HepG2 (cell line): Measurements from ENCODE around the gene ABI3BP. TPM values are rescaled to one million over a fixed set of nuclear protein-coding genes. Genes with fewer than 3 reads are reported as not detected.

Experiments
- ATAC-seq: fragments of 200-7000 bp; cut with Tn5 transposase; 3 replicates; pipeline ENCODE4 v1.9.1; 2020; ENCODE audit warnings: mild to moderate bottlenecking, moderate library complexity
- BruUV-seq: library from RNA; stranded (reverse); fragments of 400-500 nt; replicated peaks from 2 replicates; lab custom pipeline; 2021; lab: Mats Ljungman, UMichigan
- CTCF ChIA-PET: fragments of 300-600 bp; formaldehyde crosslinking; extraction: SDS; loops from one replicate; lab custom pipeline; 2021; ENCODE audit warnings: low total read pairs, inconsistent platforms, low intra/inter-chr PET ratio; lab: Yijun Ruan, JAX
- POLR2A ChIA-PET: fragments of 350-600 bp; sonication (Branson Sonifier 250); formaldehyde crosslinking; loops from one replicate; lab custom pipeline; 2020; ENCODE audit warnings: antibody characterized with exemption, inconsistent platforms; lab: Yijun Ruan, JAX
- DNase-seq: peaks from one replicate; pipeline ENCODE4 v3.0.0-alpha.2; 2015; ENCODE audit warnings: low spot score
- FAIRE-seq: peaks from 3 replicates; lab custom pipeline; 2011; peaks lifted over from hg19 to GRCh38; lab: Jason Lieb, UNC
- H2AFZ ChIP-seq: one replicate; pipeline ENCODE4 v1.6.1; 2011; ENCODE audit warnings: low read length, inconsistent platforms
- H3K27ac ChIP-seq: fragments of 300-600 bp; 3 replicates; pipeline ENCODE4 v1.8.0; 2011; ENCODE audit warnings: mixed run types, mild to moderate bottlenecking, mixed read lengths, low read length, inconsistent platforms; ENCODE audit not compliant: insufficient read depth; ENCODE audit errors: extremely low read length
- H3K27me3 ChIP-seq, 2 experiments: fragments of 200-600 bp in 1 of 2; 2 replicates in 1 of 2; 3 replicates in 1 of 2; pipeline versions ENCODE4 v1.6.0 to v1.8.0; 2011; ENCODE audit warnings: low read length in 2 of 2, mild to moderate bottlenecking in 2 of 2, moderate library complexity in 2 of 2, inconsistent platforms in 1 of 2; ENCODE audit not compliant: insufficient read depth in 2 of 2, control insufficient read depth in 1 of 2
- H3K36me3 ChIP-seq, 2 experiments: fragments of 200-600 bp in 1 of 2; replicated peaks in 1 of 2; 2 replicates in 1 of 2; 3 replicates in 1 of 2; pipeline versions ENCODE4 v1.5.1 to v1.8.0; 2011; ENCODE audit warnings: low read length in 2 of 2, inconsistent platforms in 1 of 2; ENCODE audit not compliant: insufficient read depth in 2 of 2, control insufficient read depth in 1 of 2
- H3K4me1 ChIP-seq: 2 replicates; pipeline ENCODE4 v1.5.1; 2012; ENCODE audit warnings: low read length, inconsistent platforms; ENCODE audit not compliant: insufficient read depth
- H3K4me2 ChIP-seq: 2 replicates; pipeline ENCODE4 v1.6.0; 2011; ENCODE audit warnings: low read depth, low read length, inconsistent platforms
- H3K4me3 ChIP-seq, 3 experiments: fragments of 200-600 bp in 1 of 3; sonication (generic), shearing (Covaris generic) in 1 of 3; replicated peaks in 1 of 3; 2 replicates each; pipeline ENCODE4 v1.5.1; 2011 to 2016; ENCODE audit warnings: low read length in 3 of 3, inconsistent platforms in 2 of 3, low read depth in 2 of 3, mild to moderate bottlenecking in 2 of 3, control low read depth in 1 of 3, mixed read lengths in 1 of 3; ENCODE audit not compliant: insufficient read depth in 1 of 3
- H3K79me2 ChIP-seq: one replicate; pipeline ENCODE4 v1.6.1; 2011; ENCODE audit warnings: low read length, inconsistent platforms; ENCODE audit not compliant: insufficient read depth
- H3K9ac ChIP-seq: 2 replicates; pipeline ENCODE4 v1.6.0; 2011; ENCODE audit warnings: mild to moderate bottlenecking, low read depth, low read length, inconsistent platforms; ENCODE audit not compliant: insufficient read depth
- H3K9me3 ChIP-seq: 2 replicates; pipeline ENCODE4 v1.5.1; 2012; ENCODE audit warnings: mild to moderate bottlenecking, low read length
- H4K20me1 ChIP-seq: 2 replicates; pipeline ENCODE4 v1.6.0; 2011; ENCODE audit warnings: inconsistent platforms, mild to moderate bottlenecking, low read length, moderate library complexity; ENCODE audit not compliant: insufficient read depth
- CTCF ChIP-seq: sonication (generic); formaldehyde crosslinking; IDR thresholded peaks from 2 replicates; pipeline ENCODE4 v1.5.0; 2020; ENCODE audit warnings: mild to moderate bottlenecking, missing genetic modification reagents, moderate library complexity
- FOXO1 ChIP-seq: sonication (generic); formaldehyde crosslinking; IDR thresholded peaks from 2 replicates; pipeline ENCODE4 v1.4.0; 2020; ENCODE audit warnings: missing genetic modification reagents
- FOXO4 ChIP-seq: sonication (generic); formaldehyde crosslinking; conservative IDR thresholded peaks from 2 replicates; pipeline ENCODE4 v1.8.1; 2023; ENCODE audit warnings: missing genetic modification reagents
- ISL2 ChIP-seq: sonication (generic); formaldehyde crosslinking; IDR thresholded peaks from 2 replicates; pipeline ENCODE4 v1.5.0; 2020; ENCODE audit warnings: missing genetic modification reagents
- POLR2AphosphoS2 ChIP-seq: IDR thresholded peaks from 2 replicates; pipeline ENCODE4 v1.6.1; 2011; ENCODE audit warnings: low read depth, low read length, improper control_type of control experiment
- SAP130 ChIP-seq: IDR thresholded peaks from 2 replicates; pipeline ENCODE4 v1.6.1; 2016; ENCODE audit warnings: low read depth
- SRSF4 ChIP-seq: fragments of 200-400 bp; formaldehyde crosslinking; IDR thresholded peaks from one replicate; pipeline ENCODE4 v1.6.1; 2018; ENCODE audit warnings: mild to moderate bottlenecking, low read depth, low read length, moderate library complexity; ENCODE audit not compliant: poor library complexity, severe bottlenecking
- STAT6 ChIP-seq: sonication (generic); formaldehyde crosslinking; IDR thresholded peaks from 2 replicates; pipeline ENCODE4 v1.4.0; 2020; ENCODE audit warnings: missing genetic modification reagents, mild to moderate bottlenecking, borderline replicate concordance
- TOPORS ChIP-seq: sonication (generic); formaldehyde crosslinking; IDR thresholded peaks from 2 replicates; pipeline ENCODE4 v1.8.0; 2023; ENCODE audit warnings: mild to moderate bottlenecking, missing genetic modification reagents
- XRCC5 ChIP-seq: fragments of 200-400 bp; formaldehyde crosslinking; optimal IDR thresholded peaks from 2 replicates; pipeline ENCODE3; 2017; ENCODE audit warnings: mild to moderate bottlenecking, low read length
- ZNF296 ChIP-seq: sonication (generic); formaldehyde crosslinking; conservative IDR thresholded peaks from 2 replicates; pipeline ENCODE4 v1.5.0; 2020; ENCODE audit warnings: mild to moderate bottlenecking, missing genetic modification reagents
- ZNF350 ChIP-seq: sonication (generic); formaldehyde crosslinking; IDR thresholded peaks from 2 replicates; pipeline ENCODE4 v1.4.0; 2020; ENCODE audit warnings: mild to moderate bottlenecking, low read depth, missing genetic modification reagents, borderline replicate concordance
- ZNF44 ChIP-seq: sonication (generic); formaldehyde crosslinking; IDR thresholded peaks from 2 replicates; pipeline ENCODE4 v1.5.1; 2020; ENCODE audit warnings: mild to moderate bottlenecking, missing genetic modification reagents
- ZNF652 ChIP-seq: IDR thresholded peaks from 2 replicates; pipeline ENCODE4 v1.6.1; 2016; ENCODE audit warnings: low read depth, borderline replicate concordance
- ZNF737 ChIP-seq: sonication (generic); formaldehyde crosslinking; IDR thresholded peaks from 2 replicates; pipeline ENCODE4 v1.5.0; 2020; ENCODE audit warnings: missing genetic modification reagents, mild to moderate bottlenecking, borderline replicate concordance
- WGBS: methylation state at CpG from one replicate; pipeline ENCODE4 v1.1.6; 2017; ENCODE audit warnings: low lambda C conversion rate; 5-methylcytosine and 5-hydroxymethylcytosine counted together
- in situ Hi-C: cut with HindIII; loops from 2 replicates; pipeline ENCODE4 v1.10.0; 2017; ENCODE audit warnings: low pct_unique_long_range_greater_than_20kb; ENCODE audit not compliant: extremely low pct_ligation_motif_present
- intact Hi-C: fragments of 100-400 bp; cut with micrococcal nuclease; formaldehyde crosslinking; loops from one replicate; pipeline ENCODE4 v1.10.0; 2022; ENCODE audit not compliant: unreplicated experiment
- polyA plus RNA-seq, 8 experiments: library from polyadenylated mRNA; depleted of rRNA in 3 of 8; stranded (reverse) in 7 of 8; unstranded in 1 of 8; fragments of >200 nt; fragmentation: Illumina TruSeq in 4 of 8; extraction: Trizol in 4 of 8; gene quantifications; 2 replicates each; pipeline versions ENCODE4 v1.2.1 to v1.2.3, GENCODE V29; 2011 to 2016; ENCODE audit warnings: low read depth in 4 of 8, missing spikeins in 1 of 8, mixed read lengths in 1 of 8; ENCODE audit not compliant: insufficient read depth in 1 of 8
- total RNA-seq, 5 experiments: library from RNA; depleted of rRNA; stranded (reverse); fragments of >200 nt; fragmentation: Illumina TruSeq; extraction: Trizol; gene quantifications; 2 replicates each; pipeline ENCODE4 v1.2.3, GENCODE V29; 2016; ENCODE audit warnings: low read depth in 1 of 5

The ABI3BP gene
- total and polyA plus RNA-seq, 2 of the 13 experiments (the other 11 are each of a cell fraction or from before 2014, with no cell fraction given) = not detected

GRCh38 chr3:100740207-100740606 lies 253.0 kb downstream of the ABI3BP start:
- ChIA-PET POLR2A (no interaction called here), CTCF (no interaction called here)
- TF ChIP-seq ZNF296 (CRISPR knock-in tag) = no peak
- TF ChIP-seq FOXO4 = no peak
- no peak for TF ChIP-seq SAP130 (CRISPR knock-in tag)
- no peak for TF ChIP-seq XRCC5
- TF ChIP-seq SRSF4 = no peak
- TF ChIP-seq TOPORS = no peak
- no peak for TF ChIP-seq ZNF652 (CRISPR knock-in tag)
- TF ChIP-seq FOXO1 (CRISPR knock-in tag) = no peak
- H2AFZ ChIP-seq = no peak overlapping the region
- H3K79me2 ChIP-seq = no peaks in the 10 kb centered on the region
- H3K9me3 ChIP-seq = no peaks in the 10 kb centered on the region
- no TSS peak for BruUV-seq
- FAIRE-seq (no peak), ATAC-seq (no peak), DNase-seq (no peak)
- H3K27ac ChIP-seq = no peak overlapping the region
- no peak overlapping the region for H3K4me2 ChIP-seq
- H3K27me3 ChIP-seq = no peaks in the 10 kb centered on the region
- H3K36me3 ChIP-seq = peaks cover 18 to 82% of the 10 kb centered on the region in 2 experiments
- in situ Hi-C loops = no loop called here
- intact Hi-C loops = no loop called here
- no peaks in the 10 kb centered on the region for H3K4me1 ChIP-seq
- no peaks in the 10 kb centered on the region; the same call in 1 of the 2 replicates for H4K20me1 ChIP-seq
- WGBS = 94% methylated on average over 1 of the region's 1 CpG
- no peak overlapping the region for H3K4me3 ChIP-seq
- H3K9ac ChIP-seq = no peak overlapping the region

- intact Hi-C loops (no loop called here), in situ Hi-C loops (no loop called here)
- Histone ChIP-seq H3K36me3 (peaks cover 17 to 82% of the 10 kb centered on the region in 2 experiments), H3K9me3 (no peaks in the 10 kb centered on the region), H4K20me1 (no peaks in the 10 kb centered on the region; the same call in 1 of the 2 replicates), H3K4me1 (no peaks in the 10 kb centered on the region), H3K27me3 (no peaks in the 10 kb centered on the region), H2AFZ (no peak overlapping the region), H3K27ac (no peak overlapping the region), H3K4me2 (no peak overlapping the region), H3K9ac (no peak overlapping the region), H3K4me3 (no peak overlapping the region), H3K79me2 (peaks cover 7% of the 10 kb centered on the region)
- DNase-seq (no peak), ATAC-seq (peak; percentile 66), FAIRE-seq (no peak)
- 84% methylated on average over 2 of the region's 2 CpGs for WGBS
- ChIA-PET POLR2A (no interaction called here), CTCF (no interaction called here)
- TSS peak; percentile 11 for BruUV-seq
- TF ChIP-seq CTCF = peak; percentile 34
- no peak for TF ChIP-seq POLR2AphosphoS2
- TF ChIP-seq STAT6 (CRISPR knock-in tag) = no peak
- TF ChIP-seq ZNF350 = no peak
- no peak for TF ChIP-seq ZNF737 (CRISPR knock-in tag)
- TF ChIP-seq ZNF44 (CRISPR knock-in tag) = no peak
- no peak for TF ChIP-seq ISL2 (CRISPR knock-in tag)
Observed at GRCh38 chr3:100737334-100737733, 255.9 kb downstream of the ABI3BP start.
